Inflammatory macrophage (primary cell): ENCODE results near the gene FRYL.
A peak's percentile ranks its signal among the peaks of the same experiment; 100 is the strongest.

Experiments
- DNase-seq, 2 donors: peaks; one replicate each; pipeline ENCODE4 v3.0.0-alpha.2; 2020 to 2022

The FRYL gene

DNA sequence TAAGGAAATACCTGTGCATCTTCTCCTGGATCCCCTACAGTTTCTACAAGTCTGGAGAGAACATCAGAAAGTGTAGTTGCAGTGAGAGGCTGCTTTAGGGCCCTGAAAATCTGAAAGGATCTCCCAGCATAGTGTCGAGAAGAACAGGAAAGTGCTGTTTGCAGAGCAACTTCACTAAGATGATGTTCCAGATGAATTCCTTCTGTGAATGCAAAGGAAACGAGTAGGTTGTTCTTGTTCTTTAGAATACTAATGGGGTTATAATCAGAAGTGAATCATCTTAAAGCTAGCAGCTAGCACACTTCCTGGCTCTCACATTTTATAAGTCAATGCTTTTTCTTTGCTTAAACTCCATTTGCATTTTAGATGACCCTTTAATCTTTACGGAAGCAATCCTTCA lies 236.3 kb downstream of the FRYL start:
- DNase-seq, result no peak

DNA sequence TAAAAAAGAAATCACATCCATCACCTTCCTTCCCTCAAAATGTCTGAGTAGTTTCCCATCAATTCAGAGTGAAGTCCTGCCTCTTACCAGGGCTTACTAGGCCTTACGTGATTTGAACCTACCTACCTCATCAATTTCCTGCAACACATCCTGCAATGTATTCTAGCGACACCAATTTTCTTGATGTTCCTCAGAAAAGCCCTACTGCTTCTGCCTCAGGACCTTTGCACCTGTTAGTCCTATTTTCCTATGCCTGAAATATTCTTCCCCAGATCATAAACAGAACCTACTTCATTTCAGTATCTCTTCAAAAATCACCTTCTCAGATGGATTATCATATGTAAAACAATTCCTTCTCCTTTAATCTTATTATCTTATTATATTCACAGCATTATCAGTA lies 237.2 kb downstream of the FRYL start:
- DNase-seq, result no peak

DNA sequence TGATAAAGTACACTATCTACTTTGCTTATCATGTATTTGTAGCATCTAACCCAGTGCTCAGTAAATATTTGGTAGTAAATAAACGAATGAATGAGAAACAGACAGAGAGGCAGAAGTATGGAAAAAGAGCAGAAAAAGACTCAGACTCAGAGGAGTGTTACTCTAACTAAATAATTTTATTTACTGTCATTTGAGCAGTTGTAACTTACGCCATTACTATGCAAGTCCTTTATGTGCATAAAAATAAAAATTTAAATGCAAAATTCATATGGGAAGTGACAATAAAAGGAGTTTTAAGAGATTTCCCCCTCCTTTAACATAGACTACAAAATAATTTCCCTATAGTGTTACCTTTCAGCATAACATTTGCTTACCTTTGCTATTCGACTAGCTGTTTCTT lies 240.5 kb downstream of the FRYL start:
- DNase-seq, result no peak

DNA sequence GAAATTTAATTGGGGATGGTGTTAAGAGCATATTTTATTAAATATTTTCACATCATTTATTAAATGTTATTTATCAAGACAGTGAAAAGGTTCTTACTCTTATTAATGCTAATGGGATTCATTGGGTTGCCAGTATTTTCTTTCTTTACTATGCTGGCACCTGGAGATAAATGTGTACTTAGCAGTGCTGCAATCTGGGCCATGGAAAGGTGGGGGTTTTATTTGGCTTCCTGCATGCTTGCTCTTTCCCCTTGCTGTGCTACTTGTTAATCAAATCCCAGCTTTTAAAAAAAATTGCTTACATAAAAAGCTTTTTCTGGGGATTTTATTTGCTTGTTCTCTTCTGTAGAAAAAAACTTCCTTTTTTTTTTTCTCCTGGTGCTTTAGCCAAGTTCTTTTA lies 241.7 kb downstream of the FRYL start:
- no peak for DNase-seq

DNA sequence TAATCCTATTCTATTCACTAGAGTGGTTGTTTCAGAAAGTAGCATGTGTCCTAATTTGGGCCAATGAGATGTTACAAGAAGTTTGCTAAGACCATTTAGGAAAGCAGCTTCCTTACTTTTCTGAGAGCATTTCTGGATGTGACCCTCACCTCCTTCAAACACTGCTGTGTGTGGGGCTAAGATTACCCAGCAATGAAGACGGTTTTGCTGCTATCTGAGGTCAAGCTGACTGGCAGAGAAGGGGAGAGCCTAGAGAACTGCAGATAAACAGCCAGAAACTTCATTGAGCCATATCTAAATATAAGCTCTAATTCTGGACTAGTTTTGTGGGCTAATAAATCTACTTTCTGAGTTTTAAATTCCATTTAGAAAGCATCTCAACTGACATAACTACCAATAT lies 253.7 kb downstream of the FRYL start:
- DNase-seq, result no peak

DNA sequence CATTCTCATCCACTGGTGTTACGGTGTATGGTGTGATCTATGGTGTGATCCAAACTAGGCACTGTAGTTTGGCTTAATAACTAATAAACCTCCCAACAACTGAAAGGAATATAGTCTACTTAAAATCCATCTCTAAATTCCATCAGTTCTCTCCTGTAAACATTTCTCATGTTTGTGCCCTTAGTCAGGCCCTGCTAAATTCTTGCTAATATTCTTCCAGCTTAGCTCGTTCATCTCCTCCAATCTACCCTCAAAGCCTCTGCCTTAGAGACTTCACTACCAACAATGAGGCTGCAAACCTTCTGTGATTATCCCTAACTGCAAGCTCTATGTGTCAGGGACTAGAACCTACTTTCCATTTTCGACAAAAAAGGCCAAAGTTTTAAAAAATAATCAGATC lies 261.9 kb downstream of the FRYL start:
- no peak for DNase-seq

DNA sequence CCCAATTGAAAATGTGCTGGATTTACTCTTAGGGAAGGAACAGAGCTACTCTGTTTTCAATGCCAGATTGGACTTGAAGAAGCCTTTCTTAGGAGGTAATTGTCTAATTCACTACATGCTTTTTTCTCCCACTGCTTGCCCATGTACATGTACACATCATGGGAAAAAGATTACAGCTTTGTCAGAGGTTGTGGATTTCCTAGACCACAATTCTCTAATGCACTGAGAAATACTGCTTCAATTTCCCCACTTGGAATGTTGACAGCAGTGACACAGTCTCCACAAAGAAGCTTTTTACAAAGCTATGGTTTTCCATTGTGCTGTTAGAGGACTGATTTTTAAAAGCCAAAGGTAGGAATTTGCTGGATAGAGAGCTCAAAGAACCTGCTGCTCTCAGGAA lies 270.5 kb downstream of the FRYL start:
- DNase-seq, result no peak

DNA sequence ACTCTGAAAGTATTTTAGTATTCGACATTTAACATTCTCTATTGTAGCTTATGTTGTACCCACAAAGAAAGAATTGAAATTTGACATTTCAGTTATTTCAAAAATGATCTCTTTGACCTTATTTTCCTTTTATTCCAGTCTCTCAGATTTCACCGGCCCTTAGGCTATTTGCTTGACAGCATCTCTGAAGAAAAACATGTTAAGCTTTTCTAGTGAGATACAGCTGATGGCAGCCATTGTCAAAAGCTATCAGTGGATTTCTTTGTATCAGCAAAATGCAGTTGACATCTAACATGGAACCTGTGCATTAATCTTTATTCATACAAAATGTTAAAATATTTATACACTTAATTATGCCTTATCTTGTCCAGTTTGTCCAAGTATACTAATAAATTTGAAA lies 273.4 kb downstream of the FRYL start:
- DNase-seq, result no peak

DNA sequence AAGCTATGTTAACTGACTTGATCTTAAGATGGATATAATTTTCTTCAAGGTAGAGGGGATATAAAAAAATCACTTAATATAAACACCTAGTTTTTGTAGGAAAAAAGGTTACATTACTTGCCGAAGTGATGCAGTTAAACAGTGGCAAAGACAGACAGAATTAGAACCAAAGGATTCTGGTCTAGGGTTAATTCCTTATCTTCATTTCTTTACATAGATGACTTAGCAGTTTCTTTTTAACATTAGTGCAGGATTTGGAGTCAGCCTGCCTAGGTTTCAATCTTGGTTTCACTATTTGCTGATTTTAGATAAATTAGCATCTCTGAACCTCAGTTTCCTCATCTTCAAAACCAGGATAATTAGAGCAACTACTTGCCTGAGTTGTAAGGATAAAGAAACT lies 275.7 kb downstream of the FRYL start:
- DNase-seq, result no peak

DNA sequence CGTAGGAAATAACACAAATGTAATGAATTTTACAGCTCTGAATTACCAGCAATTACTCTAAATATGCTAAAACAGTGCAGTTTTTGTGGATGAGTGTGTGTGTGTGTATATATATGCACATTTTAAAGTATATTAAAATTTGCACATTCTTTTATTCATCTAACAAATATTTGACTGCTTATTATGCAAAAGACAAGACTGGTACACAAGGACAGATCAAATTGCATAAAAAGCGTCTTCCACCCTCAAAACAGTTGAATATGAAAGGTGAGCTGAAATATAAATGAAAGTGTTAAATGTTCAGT lies 276.1 kb downstream of the FRYL start:
- DNase-seq, result no peak

DNA sequence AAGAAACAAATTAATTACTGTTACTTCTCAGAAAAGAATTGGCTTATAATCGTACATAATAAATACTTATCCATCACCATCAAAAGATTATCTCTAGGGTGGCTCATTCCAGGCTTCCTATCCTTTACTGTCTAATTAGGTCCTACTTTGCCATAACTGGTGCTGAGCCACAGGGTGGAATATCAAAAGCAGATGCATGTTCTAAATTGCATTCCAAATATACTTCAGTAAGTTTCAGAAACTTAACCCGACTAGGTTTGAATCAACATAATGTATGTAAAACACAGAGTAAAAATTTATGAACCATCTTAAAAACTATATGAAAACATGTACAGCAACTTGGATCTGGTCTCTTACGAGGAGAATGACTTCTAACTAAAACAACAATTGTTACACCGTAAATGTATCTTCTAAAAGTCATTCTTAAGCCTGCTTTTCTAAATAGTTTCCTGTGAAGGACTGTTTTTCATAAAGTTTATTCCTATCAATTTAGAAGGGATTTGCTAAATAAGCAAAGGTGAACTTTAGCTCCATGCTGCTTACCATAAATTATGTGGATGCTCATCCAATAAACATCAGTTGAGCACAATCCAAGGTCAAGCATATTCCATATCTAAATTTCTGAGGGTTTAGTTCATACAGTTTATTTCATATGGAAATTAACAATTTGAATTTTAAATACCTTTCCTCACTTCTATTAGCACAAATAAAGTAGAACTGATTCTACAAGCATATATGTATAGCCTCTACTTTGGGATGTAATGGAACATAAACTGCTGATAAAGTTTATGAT lies 276.6 kb downstream of the FRYL start:
- DNase-seq, result no peak

DNA sequence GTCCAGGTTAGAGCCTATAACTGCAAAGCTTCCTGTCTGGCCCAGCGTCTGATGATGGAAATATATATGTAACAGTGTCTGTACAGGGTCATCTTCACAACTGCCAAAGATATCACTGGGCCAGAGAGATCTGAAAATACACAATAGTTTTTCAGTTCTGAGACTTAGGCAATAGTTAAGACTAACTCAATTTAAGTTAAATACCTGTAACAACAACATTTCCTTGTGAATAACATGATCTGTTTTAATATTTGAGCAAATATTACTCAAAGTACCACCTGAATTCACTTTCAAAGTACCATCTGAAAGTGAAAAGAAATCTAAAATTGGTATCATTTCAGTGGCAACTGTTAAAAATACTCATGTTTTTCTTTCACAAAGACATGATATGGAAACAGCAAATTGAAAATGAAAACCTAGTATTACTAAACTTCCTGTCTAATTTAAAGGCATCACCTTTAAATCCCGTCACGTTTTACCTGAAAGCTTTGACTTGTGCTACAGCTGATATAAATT lies 280.5 kb downstream of the FRYL start:
- no peak for DNase-seq

DNA sequence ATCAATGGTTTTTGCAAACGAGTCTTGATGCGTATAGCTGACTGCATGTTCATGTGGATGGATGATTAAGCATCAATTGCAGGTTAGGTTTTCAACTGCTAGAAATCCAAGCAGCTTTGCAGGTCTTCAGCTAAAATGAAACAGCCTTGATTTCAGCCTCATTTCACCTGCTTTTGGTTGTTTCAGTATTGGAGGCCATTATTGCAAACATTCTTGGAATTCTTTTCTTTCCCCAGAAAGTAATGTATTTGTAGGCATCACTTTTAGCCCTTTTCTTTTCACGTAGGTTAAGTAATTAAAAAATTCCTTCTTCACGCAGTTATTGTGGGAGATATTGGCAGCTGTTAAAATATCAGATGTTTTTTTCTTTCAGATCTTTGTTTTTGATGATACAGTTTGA lies 281.2 kb downstream of the FRYL start:
- DNase-seq, result no peak

DNA sequence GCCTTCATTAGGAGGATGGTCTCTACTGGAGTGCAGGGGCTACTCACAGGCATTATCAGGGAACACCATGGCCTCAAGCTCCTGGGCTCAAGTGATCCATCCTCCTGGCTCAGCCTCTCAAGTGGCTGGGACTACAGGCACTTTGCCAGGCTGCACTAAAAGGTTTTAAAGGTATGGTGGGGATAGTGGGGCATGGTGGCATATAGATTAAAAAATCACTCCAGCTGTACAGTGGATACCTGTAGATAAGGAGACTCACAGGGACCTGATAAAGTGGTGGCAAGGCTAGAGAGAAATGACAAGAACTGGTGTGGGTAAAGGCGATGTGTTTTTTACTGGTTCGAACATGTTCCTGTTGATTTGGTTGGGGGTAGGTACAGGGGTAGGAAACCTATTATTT lies 284.1 kb downstream of the FRYL start:
- no peak for DNase-seq

DNA sequence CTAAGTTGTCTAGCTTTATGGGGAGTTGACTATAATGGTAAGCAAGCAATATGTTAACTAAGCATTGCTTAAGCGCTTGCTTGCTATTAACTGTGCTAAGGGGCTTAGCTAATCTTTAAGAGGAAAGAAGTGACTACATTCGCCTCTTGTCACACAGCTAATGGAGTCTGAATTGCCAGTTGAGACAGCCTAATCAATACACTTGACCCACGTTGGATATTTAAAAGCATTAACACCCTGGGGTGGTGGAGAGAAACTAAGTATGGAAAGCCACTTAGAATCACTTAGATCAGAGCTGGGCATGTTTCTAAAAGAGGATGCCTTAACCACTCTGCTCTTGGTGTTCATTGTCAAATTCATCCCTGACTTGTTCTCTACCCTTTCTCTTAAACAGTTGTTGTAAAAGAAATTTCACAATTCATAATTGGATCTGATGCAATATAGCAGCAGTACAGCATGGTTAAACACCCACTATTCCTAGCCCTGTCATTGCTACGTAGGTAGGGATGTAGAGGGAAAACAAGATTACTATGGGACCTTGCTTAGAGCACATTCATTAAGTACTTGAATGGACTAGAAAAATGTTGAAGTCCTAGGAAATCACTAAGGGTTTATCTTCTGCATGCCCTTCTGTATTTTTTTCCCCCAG lies 286.5 kb downstream of the FRYL start:
- DNase-seq, result no peak

DNA sequence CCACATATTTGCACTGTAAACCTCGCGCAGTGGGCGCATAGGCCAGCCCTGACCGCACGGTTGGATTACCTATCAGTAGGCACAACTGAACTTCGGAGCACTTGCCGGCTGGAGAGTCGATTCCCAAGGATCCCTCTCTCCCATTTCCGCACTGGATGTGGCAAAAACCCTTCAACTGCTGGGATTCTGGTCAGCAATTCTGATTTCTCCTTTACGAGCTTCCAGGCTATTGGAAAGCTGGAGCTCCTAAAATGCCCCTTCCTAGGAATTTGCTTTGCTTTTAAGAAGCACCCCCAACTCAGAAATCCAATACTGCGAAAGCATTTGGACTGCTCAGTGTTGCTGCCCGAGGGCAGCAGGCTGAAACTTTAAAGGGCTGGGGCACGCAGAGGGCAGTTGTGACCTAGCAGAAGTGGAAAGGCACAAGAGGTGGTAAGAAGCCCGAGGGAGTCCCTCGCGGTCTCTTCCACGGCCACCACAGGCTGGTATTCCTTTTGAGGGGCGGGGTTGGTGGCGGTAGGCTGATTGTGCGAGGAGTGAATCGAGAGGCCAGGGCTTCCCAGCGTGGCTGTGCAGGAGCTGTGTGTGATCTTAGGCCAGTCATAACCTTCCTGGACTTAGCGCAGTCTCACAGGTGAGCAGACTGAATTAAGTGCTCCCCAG lies 288.4 kb downstream of the FRYL start:
- no peak for DNase-seq

DNA sequence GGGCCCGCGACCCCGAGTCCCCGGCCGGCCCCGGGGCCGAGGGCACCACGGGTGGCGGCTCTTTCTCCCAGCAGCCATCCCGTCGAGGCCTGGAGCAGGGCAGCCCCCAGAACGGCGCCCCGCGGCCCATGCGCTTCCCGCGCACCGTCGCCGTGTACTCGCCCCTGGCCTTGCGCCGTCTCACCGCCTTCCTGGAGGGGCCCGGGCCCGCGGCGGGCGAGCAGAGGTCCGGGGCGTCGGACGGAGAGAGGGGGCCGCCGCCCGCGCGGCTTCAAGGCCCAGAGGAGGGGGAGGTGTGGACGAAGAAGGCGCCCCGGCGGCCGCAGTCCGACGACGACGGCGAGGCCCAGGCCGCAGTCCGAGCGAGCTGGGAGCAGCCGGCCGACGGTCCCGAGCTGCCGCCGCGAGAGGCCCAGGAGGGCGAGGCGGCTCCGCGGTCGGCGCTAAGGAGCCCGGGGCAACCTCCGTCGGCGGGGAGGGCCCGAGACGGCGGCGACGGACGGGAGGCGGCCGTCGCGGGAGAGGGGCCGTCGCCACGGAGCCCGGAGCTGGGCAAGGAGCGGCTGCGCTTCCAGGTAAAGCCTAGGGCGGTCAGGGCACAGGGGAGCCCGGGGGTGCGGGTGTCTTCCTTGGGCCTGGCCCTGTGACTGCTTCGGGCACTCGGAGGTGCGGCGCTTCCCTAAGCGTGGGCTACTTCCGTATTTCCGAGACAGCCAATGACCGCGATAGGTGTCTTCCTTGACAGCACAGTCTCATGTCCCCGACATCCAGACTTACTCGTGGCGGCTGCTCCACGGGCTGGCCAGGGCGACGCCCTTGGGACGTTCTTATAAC lies 289.2 kb downstream of the FRYL start:
- DNase-seq, result peak in 1 of 2 donors; percentile 13

DNA sequence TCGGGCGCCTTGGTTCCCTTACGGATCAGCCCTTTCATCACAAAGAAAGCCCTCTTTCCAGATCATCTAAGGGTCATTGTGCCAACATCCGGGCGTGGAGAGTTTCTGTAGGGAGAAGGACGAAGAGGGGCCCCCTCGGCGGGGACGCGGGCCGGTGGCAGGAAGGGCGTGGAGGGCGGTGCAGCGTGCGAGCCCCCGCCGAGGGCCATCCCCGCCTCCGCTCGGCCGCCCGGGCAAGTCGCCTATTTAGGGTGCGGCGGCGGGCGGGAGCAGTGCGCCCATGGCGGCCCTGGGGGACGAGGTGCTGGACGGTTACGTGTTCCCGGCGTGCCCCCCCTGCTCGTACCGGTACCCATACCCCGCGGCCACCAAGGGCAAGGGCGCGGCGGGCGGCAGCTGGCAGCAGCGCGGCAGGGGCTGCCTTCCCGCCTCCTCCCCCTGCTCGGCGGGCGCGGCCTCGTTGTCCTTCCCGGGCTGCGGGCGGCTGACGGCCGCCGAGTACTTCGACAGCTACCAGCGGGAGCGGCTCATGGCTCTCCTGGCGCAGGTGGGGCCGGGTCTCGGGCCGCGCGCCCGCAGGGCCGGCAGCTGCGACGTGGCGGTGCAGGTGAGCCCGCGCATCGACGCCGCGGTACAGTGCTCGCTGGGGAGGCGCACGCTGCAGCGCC lies 289.9 kb downstream of the FRYL start, which contains the start of gene ZAR1:
Gene ZAR1, plus strand, starts transcription at position 241 of the 668 bp plus-strand sequence. Its CDS starts 40 bp downstream, at position 281.
- DNase-seq, result no peak

DNA sequence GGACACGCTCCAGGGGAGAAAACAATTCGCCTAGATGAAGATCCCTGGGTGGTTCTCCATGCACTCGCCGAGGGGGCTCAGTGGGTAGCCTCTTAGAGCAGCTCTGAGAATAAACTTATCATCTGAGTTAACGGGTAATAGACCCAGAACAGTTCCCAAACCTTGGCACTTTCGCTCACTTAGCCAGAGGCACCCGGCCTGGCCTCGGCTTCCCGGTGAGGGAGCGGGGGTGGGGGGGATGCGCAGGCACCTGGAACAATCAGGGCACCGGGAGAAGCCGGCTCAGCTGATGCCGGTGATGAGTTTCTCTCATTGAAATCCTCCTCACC lies 290.4 kb downstream of the FRYL start:
- DNase-seq, result no peak

DNA sequence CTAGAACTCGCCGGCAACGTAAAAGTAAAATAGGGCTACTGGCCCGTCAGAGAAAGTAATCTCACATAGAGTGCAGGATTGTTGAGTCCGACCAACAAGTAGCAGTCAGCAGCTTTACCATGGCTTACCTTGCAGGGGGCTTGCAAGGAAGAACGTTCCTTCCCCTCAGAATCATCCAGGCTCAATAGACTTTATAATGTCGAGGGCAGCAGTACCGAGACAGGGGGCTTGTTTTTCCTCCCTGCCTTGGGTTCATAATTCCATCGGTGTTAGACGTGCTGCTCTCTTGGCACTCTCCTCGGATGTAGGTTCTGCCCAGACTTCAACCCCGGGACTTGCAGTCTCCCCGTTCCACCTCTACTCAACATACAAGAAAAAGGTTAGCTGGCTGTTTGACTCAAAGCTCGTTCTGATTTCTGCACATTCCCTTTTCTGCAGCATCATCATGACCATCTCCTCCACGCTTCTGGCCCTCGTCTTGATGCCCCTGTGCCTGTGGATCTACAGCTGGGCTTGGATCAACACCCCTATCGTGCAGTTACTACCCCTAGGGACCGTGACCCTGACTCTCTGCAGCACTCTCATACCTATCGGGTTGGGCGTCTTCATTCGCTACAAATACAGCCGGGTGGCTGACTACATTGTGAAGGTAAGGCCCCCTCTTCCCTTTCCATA lies 295.4 kb downstream of the FRYL start:
- no peak for DNase-seq

DNA sequence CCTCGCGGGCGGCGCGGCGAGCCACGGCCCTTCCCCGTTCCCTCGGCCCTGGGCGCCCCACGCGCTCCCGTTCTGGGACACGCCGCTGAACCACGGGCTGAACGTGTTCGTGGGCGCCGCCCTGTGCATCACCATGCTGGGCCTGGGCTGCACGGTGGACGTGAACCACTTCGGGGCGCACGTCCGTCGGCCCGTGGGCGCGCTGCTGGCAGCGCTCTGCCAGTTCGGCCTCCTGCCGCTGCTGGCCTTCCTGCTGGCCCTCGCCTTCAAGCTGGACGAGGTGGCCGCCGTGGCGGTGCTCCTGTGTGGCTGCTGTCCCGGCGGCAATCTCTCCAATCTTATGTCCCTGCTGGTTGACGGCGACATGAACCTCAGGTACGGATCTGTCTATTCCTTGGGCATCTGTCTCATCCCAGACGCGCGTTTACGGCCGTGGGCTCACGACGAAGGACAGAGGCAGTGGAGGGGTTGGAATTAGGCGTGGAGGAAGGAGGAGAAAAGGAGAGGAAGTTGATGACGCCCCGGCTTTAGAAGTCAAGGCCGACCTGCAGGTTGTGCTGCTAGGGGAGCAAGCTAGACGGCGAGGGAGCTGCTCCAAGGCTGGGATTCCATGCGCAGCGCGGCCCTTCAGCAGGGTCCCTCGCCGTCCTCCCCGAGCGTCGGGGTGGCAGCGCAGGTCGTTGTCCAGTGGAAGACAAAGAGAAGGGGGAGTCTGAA lies 296.1 kb downstream of the FRYL start:
- DNase-seq, result no peak
